Calu3 (cell line): Measurements from ENCODE around the gene MYEOV. TPM values are rescaled to one million over a fixed set of nuclear protein-coding genes. Genes with fewer than 3 reads are reported as not detected.

Experiments
- BruUV-seq: library from RNA; stranded (reverse); fragments of 400-500 nt; replicated peaks from 2 replicates; lab custom pipeline; 2021; lab: Mats Ljungman, UMichigan
- CTCF ChIA-PET: fragments of 300-600 bp; sonication (Branson Sonifier 250); formaldehyde crosslinking; loops from one replicate; lab custom pipeline; 2022; ENCODE audit warnings: antibody characterized with exemption; lab: Charles Lee
- DNase-seq: peaks from one replicate; pipeline ENCODE4 v3.0.0; 2022
- H3K27ac Mint-ChIP-seq: one replicate; pipeline ENCODE4 v1.8.0; 2022; ENCODE audit warnings: mixed read lengths; ENCODE audit not compliant: unreplicated experiment
- H3K27me3 Mint-ChIP-seq: one replicate; pipeline ENCODE4 v1.8.0; 2022; ENCODE audit warnings: mixed read lengths; ENCODE audit not compliant: unreplicated experiment
- H3K36me3 Mint-ChIP-seq: one replicate; pipeline ENCODE4 v1.8.0; 2022; ENCODE audit warnings: mild to moderate bottlenecking, moderate library complexity, mixed read lengths; ENCODE audit not compliant: insufficient read depth, unreplicated experiment
- H3K4me1 Mint-ChIP-seq: one replicate; pipeline ENCODE4 v1.8.0; 2022; ENCODE audit warnings: mild to moderate bottlenecking, low read depth, mixed read lengths; ENCODE audit not compliant: unreplicated experiment
- H3K4me3 Mint-ChIP-seq: one replicate; pipeline ENCODE4 v1.8.0; 2022; ENCODE audit warnings: mild to moderate bottlenecking, low read depth, moderate library complexity, mixed read lengths; ENCODE audit not compliant: unreplicated experiment
- H3K9me3 Mint-ChIP-seq: one replicate; pipeline ENCODE4 v1.8.0; 2022; ENCODE audit warnings: low read depth, mixed read lengths; ENCODE audit not compliant: unreplicated experiment
- intact Hi-C: fragments of 100-400 bp; cut with micrococcal nuclease; formaldehyde crosslinking; loops from one replicate; pipeline ENCODE4 v1.10.0; 2022; ENCODE audit not compliant: unreplicated experiment
- total RNA-seq: library from RNA; stranded (reverse); gene quantifications from 2 replicates; pipeline ENCODE4 v1.2.3, GENCODE V29; 2022
- TF ChIP-seq, protein P1 (sequence below): fragments of 200-600 bp; IDR thresholded peaks from one replicate; pipeline ENCODE4 v1.8.0; 2022; ENCODE audit warnings: antibody characterized with exemption; ENCODE audit not compliant: unreplicated experiment

MYEOV gene
- total RNA-seq, 1 experiment from 2014 or later = 79.9 TPM

DNA sequence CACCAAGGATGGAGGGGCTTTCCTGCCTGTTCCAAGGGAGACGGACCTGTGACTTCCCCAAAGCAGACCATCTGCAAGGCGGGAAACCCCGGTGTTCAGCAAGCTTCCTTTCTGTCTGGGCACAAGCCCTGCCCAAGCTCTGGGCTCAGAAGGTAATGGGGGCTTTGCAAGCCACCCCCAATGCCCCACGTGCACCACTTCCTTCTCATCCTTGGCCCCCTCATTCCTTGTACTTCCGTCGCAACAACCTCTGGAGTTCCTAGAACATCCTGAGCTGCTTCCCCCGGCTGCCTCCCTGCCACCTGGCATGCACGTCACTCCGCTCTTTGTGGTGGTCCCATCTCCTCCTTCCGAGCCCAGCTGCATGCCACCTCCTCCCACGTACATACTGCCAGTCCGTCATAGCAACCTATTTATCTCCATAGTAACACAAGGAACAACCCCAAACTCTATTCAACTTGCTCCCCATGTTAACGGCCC lies 3.9 kb downstream of the MYEOV start:
- intact Hi-C loops = loop anchor here (1.0 to 5.0 kb wide), 3 partner anchors 144 to 342 kb away; no protein-coding TSS in a partner anchor
- CTCF ChIA-PET = interaction anchor here (0.5 to 2.8 kb wide), 16 partner anchors 17 to 346 kb away, joined by 3 to 18 read pairs (median 4); no protein-coding TSS in a partner anchor
- TF ChIP-seq, protein P1, sequence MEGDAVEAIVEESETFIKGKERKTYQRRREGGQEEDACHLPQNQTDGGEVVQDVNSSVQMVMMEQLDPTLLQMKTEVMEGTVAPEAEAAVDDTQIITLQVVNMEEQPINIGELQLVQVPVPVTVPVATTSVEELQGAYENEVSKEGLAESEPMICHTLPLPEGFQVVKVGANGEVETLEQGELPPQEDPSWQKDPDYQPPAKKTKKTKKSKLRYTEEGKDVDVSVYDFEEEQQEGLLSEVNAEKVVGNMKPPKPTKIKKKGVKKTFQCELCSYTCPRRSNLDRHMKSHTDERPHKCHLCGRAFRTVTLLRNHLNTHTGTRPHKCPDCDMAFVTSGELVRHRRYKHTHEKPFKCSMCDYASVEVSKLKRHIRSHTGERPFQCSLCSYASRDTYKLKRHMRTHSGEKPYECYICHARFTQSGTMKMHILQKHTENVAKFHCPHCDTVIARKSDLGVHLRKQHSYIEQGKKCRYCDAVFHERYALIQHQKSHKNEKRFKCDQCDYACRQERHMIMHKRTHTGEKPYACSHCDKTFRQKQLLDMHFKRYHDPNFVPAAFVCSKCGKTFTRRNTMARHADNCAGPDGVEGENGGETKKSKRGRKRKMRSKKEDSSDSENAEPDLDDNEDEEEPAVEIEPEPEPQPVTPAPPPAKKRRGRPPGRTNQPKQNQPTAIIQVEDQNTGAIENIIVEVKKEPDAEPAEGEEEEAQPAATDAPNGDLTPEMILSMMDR = no peak
- Mint-ChIP-seq H3K9me3 (no peaks in the 10 kb centered on the region), H3K4me3 (peak overlapping the region; percentile 97), H3K4me1 (peaks cover 81% of the 10 kb centered on the region), H3K36me3 (peaks cover 97% of the 10 kb centered on the region), H3K27ac (peak overlapping the region; percentile 98), H3K27me3 (no peaks in the 10 kb centered on the region)
- no TSS peak for BruUV-seq
- DNase-seq = no peak

DNA sequence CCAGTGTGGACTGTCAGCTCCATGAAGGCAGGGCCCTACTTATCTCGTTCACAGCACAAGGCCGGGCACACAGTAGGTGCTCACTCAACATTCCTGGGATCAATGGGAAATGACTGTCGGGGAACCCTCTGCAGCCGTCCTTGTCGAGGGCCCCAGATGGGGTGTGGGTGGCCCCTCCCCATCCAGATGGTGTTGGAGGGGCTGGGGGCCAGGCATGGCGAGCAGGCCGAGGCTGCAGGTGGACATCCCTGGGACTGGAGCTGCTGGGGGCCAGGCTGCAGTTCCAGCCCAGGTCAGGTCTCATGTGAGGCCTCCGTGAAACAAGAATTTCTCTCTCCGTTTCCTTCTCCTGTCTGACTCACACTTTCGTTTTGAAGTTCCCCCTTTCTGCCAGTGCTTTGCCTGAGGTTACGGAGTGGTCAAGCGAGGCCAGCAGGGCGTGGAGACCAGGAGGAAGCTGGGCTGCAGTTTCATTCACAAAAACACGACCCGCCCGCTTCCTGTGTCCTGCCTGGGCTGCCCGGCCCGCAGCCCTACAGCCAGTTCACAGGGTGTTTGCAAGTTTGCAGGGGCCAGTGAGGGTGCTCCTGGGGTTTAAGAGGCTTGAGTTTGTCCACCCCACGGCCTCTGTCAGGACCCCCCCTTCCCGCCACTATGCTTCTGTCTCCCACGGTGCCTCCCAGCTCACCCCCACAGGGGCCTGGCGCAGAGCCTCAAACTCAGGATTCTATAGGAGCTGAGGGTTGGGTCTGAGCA lies 4.5 kb downstream of the MYEOV start:
- CTCF ChIA-PET = interaction anchor here (0.7 to 2.8 kb wide), 12 partner anchors 17 to 372 kb away, joined by 3 to 18 read pairs (median 4); no protein-coding TSS in a partner anchor
- TF ChIP-seq, protein P1 = no peak
- peak overlapping the region; percentile 97 for H3K4me3 Mint-ChIP-seq
- BruUV-seq = no TSS peak
- H3K4me1 Mint-ChIP-seq = peaks cover 81% of the 10 kb centered on the region
- H3K9me3 Mint-ChIP-seq = no peaks in the 10 kb centered on the region
- DNase-seq = peak; percentile 88
- intact Hi-C loops = loop anchor here (5.0 kb wide), 1 partner anchor 144 kb away; no protein-coding TSS in a partner anchor
- H3K27ac Mint-ChIP-seq = peak overlapping the region; percentile 98
- no peaks in the 10 kb centered on the region for H3K27me3 Mint-ChIP-seq
- peaks cover 96% of the 10 kb centered on the region for H3K36me3 Mint-ChIP-seq

DNA sequence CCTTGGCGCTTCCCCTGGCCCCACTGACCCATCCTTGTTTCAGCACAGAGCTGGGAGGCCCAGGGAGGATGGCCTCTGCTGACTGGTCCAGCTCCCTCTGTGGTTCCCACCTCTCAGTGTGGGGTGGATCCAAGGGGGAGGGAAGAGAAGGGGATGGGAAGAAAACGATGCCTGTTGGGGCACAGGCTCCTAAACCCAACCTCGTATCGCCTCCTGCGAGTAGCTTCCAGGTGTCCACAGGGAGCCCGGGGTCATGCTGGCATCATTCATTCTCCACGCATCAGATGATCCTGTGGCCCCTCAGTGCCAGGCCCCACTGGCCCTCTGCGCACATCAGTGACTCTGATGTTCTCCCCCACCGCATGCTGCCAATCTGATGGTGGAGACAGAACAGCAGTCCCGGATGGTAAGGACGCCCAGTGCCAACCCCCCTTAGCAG lies 5.1 kb downstream of the MYEOV start:
- BruUV-seq = no TSS peak
- H3K36me3 Mint-ChIP-seq = peaks cover 96% of the 10 kb centered on the region
- TF ChIP-seq, protein P1 = no peak
- H3K27ac Mint-ChIP-seq = peak overlapping the region; percentile 98
- intact Hi-C loops = loop anchor here (5.0 kb wide), 1 partner anchor 143 kb away; no protein-coding TSS in a partner anchor
- peak overlapping the region; percentile 97 for H3K4me3 Mint-ChIP-seq
- DNase-seq = peak; percentile 29
- H3K27me3 Mint-ChIP-seq = no peaks in the 10 kb centered on the region
- no peaks in the 10 kb centered on the region for H3K9me3 Mint-ChIP-seq
- CTCF ChIA-PET = interaction anchor here (0.7 to 2.8 kb wide), 8 partner anchors 18 to 371 kb away, joined by 3 to 12 read pairs (median 4); no protein-coding TSS in a partner anchor
- peaks cover 83% of the 10 kb centered on the region for H3K4me1 Mint-ChIP-seq

DNA sequence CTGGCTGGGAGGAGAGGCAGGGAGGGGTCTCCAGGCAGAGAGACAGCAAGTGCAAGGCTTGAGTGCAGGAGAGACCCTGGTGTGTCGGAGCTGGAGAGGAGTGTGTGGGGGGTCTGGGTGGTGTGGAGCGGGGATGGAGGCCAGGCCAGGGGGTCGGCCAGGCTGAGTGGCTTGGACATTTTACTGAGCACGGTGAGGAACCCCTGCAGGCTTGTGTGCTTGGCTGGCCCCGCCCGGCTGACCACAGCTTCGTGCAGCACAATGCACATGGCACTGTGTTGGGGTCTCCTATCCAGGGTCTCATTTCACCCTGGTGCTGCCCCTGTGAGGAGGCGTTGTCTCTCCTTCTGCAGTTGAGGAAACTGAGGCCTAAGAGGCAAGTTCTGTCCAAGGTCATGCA lies 5.6 kb downstream of the MYEOV start:
- Mint-ChIP-seq H3K27me3 (no peaks in the 10 kb centered on the region), H3K4me3 (peak overlapping the region; percentile 97), H3K9me3 (no peaks in the 10 kb centered on the region), H3K36me3 (peaks cover 96% of the 10 kb centered on the region), H3K27ac (peak overlapping the region; percentile 98), H3K4me1 (peaks cover 88% of the 10 kb centered on the region)
- DNase-seq = no peak
- intact Hi-C loops = loop anchor here (5.0 kb wide), 1 partner anchor 143 kb away; no protein-coding TSS in a partner anchor
- CTCF ChIA-PET = interaction anchor here (1.3 to 1.4 kb wide), 2 partner anchors 35 to 198 kb away, joined by 3 to 6 read pairs; no protein-coding TSS in a partner anchor
- no TSS peak for BruUV-seq
- TF ChIP-seq, protein P1 = no peak
